ENCODE results near the gene IRS1.

IRS1 gene

DNA sequence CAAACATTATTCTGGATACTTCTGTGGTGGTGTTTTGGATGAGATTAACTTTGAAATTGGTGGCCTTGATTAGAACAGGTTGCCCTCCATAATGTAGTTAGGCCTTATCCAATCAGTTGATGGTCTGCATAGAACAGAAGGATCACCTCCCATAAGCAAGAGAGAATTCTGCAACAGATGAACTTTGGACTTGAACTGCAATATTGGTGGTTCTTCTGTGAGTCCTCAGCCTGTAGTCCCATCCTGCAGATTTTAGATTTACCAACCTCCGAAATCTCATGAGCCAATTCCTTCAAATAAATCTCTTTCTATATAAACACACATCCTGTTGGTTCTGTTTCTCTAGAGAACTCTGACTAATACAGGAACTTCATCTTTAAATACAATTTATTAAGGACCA lies 81.9 kb downstream of the IRS1 start:
- no peak for DNase-seq

DNA sequence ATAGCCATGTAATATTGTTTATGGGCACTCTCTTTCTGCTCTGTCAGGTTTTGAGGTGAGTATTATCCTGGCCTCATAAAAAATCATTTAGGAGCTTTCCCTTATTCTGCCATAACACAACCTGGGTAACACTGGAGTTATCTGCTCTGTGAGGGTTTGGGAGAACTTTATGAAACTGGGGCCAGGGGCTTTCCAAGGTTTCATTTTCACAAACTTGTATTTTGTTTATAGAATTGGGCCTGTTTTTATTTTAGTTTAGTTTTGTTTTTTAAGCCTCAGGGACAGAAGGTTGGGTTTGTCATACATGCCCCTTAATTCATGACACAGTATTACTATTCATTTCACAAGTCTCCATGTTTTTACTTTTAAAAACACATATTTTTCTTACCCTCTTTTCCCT lies 83.5 kb downstream of the IRS1 start:
- DNase-seq: no peak

DNA sequence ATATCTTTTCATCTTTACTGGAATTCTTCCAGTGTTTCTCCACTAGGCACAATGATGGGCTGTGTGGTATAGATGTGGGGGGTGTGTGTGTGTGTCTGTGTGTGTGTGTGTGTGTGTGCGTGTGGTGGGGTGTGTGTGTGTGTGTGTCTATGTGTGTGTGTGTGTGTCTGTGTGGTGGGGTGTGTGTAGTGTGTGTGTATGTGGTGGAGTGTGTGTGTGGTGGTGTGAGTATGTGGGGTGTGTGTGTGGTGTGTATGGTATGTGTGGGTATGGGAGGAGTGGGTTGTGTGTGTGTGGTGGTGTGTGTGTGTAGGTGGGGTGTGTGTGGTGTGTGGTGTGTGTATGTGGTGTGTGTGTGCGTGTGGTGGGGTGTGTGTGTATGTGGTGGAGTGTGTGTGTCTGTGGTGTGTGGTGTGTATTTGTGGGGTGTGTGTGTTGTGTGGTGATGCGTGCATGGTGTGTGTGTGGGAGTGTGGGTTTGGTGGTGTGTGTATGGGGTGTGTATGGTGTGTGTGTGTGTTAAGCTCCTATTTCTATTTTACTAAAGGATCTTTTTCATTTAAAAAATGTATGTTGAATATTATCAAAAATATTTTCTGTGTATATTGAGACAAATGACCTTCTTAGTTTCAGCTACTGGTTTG lies 84.2 kb downstream of the IRS1 start:
- no peak for DNase-seq

DNA sequence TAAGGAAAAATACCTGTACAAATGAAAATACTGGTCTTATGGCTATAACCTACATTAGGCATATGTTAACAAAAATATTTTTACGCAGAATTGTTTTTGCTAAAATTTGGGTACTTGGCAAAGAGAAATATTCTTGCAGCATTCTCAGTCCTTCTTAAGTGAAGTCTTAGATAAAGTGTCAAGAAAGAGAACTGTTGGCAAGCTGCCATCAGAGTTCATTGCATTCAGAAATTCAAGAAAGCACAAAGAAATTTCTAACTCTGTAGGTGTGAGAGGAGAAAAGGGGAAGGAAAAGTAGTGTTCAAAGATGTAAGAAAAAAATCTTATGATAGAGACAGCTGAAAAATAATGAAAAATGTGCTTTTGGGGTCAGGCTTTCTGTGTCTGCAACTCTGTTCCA lies 86.7 kb downstream of the IRS1 start:
- no peak for DNase-seq

DNA sequence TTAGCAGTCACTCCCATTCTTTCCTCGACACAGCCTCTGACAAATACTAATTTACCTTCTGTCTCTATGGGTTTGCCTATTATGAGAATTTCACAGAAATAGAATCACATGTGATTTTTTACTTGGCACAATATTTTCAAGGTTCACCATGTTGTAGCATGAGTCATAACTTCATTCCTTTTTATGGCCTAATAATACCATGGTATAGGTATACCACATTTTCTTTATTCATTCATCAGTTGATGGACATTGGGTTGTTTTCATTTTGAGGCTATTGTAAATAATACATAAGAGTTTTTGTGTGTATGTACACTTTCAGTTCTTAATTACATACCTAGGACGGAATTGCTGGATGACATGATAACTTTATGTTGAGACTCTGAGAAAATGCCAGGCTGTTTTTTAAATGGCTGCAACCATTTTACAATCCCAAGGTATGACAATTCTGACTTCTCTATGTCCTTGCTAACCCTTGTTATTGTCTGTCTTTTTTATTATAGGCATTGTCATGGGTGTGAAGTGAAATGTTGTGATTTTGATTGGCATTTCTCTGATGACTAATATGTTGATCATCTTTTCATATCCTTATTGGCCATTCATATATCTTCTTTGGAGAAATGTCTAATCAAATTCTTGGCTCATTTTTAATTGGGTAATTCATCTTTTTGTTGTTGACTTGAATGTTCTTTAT lies 87.9 kb downstream of the IRS1 start:
- DNase-seq: no peak

DNA sequence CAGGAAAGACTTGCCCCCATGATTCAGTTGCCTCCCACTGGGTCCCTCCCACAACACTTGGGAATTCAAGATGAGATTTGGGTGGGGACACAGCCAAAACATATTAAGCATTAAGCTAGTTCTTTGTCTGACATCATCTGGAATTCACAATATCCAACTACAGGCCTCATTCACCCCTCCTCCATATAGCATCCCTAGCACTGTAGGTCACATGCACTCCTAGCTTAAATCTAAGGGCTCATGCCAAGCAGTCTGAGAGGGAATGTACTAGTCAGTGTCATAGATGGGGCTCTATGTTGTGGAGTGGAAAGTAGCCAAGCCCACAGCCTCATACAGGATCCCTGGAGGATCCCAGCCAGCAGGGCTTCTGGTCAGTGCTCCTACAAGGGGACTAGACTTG lies 92.1 kb downstream of the IRS1 start:
- no peak for DNase-seq

DNA sequence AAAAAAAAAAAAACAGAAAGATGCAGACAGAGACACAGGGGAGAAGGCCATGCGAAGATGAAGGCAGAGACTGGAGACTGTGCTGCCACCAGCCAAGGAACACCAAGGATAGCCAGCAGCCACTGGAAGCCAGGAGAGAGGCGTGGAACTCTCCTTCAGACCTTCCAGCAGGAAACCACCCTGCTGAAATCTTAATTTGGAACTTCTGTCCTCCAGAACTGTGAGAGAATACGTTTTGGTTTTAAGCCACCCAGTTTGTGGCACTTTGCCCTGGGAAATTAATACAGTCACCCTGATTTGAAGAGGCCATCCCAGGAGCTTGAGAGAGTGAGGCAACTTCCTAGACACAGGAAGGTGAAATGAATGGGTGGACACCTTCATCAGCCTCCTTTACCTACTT lies 93.7 kb downstream of the IRS1 start:
- no peak for DNase-seq

DNA sequence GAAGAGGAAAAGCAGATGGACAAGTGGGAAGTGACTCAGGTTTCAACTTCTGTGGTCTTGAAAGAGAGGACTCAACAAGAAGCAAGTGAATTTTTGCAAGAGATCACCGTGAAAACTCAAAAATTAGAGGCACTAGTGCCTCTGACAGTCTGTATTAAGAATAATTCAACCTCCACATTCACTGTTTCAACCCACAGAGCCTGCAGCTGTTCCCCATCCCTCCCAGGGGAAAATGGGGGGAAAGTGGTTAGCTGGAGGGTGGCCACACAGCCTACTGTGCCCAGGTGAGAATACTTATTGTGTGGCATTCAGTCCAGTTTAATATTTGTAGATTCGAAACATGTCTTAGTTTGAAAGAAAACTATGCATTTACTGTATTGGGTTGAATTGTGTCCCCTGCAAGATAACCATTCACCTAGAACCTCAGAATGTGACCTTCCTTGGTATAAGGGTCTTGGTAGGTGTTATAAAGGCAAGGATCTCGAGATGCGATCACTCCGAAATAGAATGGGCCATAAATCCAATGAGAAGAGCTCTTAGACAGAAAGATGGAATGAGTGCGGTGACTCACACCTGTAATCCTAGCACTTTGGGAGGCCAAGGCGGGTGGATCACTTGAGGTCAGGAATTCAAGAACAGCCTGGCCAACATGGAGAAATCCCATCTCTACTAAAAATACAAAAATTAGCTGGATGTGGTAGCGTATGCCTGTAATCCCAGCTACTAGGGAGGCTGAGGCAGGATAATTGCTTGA lies 94.3 kb downstream of the IRS1 start:
- DNase-seq: no peak

DNA sequence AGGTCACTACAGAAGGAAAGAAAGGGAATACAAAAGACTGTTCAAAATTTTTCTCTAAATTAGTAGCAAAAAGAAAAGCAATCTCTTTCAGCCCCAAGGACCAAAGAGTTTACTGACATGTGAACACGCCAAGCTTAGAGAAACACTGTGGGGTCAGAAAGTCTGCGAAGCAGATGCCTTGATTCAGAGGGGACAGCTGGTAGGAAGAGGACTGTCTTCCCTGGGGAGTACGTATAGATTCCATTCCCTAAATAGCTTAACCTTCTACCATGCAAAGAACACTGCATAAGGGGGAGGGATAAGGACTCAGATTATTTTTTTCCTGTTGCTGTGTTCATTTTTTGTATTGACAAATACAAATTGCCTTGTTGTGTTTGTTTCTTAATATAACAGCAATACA lies 96.1 kb downstream of the IRS1 start:
- DNase-seq: no peak

DNA sequence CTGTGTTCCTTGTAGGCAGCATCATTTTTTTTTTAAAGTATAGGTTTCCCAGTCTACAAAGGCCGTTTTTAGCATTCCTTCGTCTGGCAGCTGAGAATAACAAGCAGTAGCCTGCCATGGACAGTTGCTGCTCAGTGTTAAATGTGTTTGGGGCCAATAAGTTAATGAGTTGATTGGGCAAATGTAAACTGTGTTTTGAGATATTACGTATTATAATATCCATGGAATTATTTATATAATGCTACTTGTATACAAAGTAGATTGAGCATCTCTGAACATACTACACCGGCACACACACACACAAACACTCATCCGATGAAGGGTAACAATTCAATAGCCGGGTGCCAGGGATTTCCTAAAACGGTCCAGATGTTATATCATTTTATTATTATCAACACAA lies 97.2 kb downstream of the IRS1 start:
- no peak for DNase-seq

DNA sequence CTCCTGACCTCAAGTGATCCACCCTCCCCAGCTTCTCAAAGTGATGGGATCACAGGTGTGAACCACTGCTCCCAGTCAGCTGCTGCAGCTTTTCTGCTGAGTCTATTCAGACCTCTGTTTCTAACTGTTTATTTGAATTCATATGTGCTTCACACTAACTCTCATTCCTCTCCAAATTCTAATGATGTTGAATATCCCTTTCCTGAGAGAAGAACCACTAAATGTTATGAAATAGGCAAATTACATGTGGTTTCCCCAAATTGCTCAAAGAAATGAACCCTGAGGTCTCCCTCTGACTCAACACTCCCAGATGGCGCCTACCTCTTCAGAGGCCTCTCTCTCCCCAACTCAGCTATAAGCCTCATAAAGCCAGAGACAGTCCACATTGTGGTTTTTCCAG lies 98.6 kb downstream of the IRS1 start:
- DNase-seq: no peak

DNA sequence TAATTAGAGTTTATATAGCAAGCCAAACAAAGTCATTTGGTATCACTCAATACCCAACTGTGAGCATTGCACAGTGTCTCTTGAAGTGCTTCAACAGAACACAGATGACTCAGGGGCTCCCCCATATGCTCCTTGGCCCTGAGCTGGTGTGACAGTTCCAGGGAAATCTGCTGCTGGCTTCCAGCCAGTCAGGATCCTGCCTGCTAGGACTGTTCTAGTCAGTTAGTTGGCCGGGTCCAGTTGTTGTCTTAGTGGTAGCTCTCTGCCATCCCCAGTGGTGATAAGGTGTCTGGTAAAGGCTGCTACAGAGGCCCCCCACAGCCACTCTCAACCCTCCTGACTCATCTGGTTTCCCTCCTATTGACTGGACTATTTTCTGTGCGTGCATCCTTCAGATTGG lies 100.3 kb downstream of the IRS1 start:
- DNase-seq: no peak

DNA sequence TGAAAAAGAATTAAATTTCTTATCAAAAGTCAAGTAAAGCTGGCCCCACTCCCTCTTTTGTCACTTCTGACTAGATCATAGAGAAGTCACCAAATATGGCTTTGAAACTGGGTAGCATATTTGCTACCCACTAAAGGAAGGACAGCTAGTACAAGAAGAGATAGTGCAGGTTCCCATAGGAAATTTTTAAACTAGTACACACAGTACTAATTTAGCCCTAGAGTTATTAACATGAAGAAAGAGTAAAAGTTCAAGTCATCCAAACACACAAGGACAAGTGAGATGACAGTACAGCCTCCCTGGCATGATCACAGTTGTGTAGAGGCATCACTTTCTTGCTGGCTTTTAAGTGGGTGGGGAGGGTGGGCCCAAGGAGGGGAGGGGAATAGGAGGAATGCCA lies 100.9 kb downstream of the IRS1 start:
- no peak for DNase-seq

DNA sequence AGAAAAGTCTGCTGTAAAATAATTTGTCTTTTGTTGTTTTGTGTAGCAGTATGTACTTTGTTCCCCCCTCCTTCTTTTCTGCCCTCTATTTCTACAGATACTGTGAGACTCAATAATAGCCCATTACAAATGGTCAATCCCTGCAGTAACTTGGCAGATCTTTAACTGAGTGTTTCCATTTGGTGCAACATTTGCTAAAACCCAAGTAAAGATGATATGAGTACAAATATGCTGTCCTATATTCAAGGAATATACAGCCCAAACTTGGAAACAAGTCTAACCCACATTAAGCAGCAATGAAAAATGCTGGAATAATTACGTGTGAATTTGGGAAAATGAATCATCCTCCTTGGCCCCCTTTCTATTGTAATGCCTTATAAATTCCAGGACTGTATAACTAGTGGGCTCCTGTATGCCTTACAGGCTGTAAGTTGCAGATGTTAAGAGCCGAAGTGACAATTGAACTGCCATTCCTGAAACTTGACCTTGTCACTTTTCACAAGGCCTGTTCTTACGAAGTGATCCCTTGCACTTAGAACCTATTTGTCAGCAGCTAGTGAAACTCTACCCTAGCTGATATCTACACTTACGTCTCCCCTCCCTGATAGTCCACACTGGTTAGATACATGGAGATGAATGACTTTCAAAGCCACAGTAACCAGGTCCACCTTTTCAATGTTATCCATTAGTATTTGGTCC lies 104.9 kb downstream of the IRS1 start:
- no peak for DNase-seq

DNA sequence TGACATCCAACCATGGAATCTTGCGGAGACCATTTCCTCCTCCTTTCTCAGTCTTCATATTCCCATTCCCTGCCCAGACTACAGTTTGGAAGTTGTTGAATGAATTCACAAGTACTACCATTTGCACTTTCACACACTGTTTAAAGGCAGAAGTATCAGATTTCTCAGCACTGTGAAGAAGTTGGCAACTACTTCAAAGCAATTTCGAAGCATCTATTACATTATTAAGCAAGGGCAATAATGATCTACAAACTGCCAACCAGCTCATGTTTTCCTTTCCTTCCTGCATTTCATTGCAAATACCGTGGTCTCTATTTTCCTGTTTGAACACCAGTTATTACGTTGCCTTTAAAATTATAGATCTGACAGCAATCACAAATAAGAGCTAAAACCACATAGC lies 105.5 kb downstream of the IRS1 start:
- no peak for DNase-seq

DNA sequence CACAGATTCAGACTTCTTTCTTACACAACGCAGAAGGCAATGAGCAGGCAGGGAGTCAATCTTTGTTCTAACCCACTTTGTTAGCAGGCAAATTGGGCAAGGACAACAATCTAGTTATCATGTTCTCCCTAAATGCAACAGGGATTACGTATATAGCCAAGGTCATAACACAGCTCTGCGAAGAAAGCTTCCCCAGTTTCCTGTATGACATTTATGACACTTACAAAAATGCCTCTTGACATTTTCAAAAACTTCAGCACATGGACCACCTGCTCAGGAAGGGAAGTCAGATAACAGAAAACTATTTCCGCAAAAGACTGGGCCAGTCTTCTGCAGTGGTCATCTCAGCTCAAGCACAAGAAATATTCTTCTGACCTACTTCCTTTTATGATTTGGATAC lies 106.1 kb downstream of the IRS1 start:
- DNase-seq: no peak

DNA sequence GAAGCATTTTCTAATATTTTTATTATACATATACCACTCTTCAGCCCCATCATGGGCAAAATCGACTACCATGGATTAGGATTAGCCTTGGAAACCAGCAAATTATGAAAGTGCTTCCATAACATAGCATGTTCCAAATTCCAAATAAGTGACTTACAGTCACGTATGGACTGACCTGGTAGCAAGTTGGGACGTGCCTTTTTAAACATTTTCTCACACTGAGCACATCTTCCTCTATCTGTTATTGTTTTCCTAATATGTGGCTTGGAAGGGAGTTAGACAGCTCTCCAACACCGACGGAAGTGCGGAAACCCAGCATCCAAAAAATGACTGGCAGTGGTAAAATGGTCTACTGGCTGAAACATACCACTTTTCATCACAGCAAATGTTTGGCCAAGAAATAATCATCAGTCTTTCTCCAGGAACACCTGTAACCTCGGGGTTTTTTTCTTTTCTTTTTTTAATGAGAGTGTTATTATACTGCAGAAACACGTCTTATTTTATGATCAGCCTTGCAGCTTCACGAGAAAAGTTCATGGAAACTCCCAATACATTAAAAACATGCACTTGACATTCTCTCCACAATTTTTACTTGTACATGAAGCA lies 107.0 kb downstream of the IRS1 start:
- DNase-seq: no peak

DNA sequence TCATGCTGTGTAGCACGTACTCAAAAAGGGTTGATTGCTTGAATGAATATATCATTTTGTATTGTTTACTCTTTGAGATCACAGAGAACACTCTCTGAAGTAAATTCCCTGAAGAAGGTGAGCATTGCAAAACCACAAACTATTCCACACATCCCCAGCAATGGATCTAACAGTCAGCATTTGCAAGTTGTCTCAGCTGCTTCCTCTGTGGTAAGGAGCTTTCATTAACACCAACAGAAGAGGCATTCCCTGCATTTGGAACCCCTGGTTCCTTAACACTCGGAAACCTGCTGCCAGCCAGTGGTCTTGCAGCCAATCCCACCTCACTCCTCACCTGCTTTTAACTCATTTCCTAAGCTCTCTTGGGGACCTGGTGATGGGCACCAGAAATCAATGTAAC lies 108.4 kb downstream of the IRS1 start:
- no peak for DNase-seq

DNA sequence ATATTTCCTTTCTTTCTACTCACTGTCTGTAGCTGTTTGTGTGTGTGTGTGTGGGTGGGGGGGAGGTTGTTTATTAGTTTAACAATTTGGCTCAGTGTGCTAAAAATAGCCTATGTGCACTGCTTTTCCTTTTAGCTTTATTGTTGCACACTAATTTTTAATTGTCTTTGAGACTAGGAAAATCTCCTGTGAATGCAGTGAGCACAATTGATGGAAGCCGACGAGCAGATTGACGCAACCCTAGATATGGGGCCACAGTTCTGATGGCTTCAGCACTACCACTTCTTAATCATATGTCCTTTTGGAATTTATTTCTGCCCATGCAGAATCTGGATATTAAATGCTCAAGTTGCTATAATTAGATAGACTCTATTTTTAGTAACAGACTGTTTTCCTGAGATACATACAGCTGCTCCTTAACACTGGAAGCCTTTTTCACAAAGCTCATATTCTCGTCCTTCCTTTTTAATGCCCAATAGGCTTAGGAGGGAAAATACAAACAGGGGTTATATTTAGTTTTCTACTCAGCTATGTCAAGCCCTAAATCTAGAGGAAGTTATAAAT lies 109.1 kb downstream of the IRS1 start:
- DNase-seq: no peak

DNA sequence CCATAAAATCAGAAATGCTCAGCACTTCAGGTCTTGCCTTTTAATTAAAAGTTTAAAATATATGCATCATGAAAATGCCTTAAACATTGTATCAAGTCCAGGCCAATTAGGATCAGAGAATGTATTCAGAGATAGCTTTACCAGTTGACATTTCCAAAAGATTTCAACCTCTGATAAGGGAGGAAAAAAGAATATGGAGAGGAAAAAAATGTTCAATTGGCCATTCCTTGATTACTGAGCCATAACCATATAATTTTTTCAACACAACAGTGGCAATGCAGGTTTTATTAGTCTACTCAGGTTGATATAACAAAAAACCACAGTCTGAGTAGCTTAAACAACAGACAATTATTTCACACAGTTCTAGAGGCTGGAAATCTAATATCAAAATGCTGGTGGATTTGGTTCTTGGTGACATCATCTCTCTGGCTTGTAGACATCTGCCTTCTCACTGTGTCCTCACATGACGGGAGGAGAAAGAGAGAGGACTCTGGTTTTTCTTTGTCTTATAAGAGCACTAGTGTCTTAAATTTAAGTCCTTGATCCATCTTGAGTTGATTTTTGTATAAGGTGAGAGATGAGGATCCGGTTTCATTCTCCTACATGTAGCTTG lies 111.9 kb downstream of the IRS1 start:
- DNase-seq: no peak

DNA sequence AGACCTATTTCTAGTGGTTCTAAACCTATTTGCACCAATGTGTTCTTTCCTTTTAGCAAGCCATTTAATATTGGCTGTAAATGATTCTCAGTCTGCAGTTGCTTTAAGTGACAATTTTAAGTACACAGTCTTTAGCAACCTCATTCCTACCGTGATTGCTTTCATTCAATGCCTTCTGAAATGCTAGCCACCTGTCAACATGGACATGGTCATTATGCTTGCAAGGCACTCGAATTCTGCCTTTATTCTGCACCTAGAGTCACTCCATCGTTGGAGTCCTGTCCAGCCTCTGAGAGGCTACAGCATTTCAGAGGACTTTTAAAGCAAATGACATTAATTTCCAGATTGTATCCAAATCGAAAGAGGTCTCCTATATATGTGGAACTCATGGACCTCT lies 115.1 kb downstream of the IRS1 start:
- DNase-seq: no peak

DNA sequence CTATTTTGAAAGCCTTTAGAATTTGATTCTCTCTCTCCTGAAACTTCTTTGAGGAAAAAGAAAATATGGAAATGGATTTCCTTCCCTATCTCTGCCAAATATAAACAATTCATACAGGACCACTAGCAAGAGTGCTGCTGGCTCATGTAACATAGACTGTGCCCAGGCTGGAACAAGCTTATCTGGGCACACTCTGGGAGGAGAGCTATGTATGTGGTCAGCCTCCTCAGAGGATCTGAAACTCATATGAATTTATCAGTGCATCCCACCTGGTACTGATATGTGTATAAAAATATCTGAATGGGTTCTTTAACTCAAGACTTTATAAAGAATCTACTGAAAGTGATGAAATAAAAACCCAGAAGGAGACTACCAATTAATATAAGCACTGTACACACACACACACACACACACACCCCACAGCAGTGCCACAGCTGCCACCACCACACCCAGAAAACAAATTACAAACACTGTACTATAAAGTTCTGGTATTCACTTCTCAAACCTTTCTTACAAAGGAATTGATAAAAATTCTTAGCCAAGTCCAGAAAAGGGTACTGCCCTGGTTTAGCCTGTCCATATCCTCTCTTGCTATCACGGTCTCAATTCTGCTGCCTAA lies 115.6 kb downstream of the IRS1 start:
- DNase-seq: no peak
